OCI-LY7 (cell line): ENCODE results near the gene HS3ST2.

Experiments used
- EZH2phosphoT487 ChIP-seq: fragments of 200-600 bp; sonication (generic); IDR thresholded peaks from 2 replicates; pipeline ENCODE4 v1.6.1; 2018; ENCODE audit warnings: low read depth, borderline replicate concordance, mild to moderate bottlenecking, mixed run types, antibody characterized with exemption, low read length, moderate library complexity, mixed read lengths
- TF ChIP-seq, protein P1 (sequence below): fragments of 200-600 bp; sonication (generic); conservative IDR thresholded peaks from 2 replicates; pipeline ENCODE4 v1.5.1; 2014; ENCODE audit warnings: mild to moderate bottlenecking, antibody characterized with exemption, low read length, moderate library complexity, mixed read lengths

GRCh38 chr16:22915003-22915402 is 101.0 kb downstream of the HS3ST2 start:
- TF ChIP-seq, protein P1, sequence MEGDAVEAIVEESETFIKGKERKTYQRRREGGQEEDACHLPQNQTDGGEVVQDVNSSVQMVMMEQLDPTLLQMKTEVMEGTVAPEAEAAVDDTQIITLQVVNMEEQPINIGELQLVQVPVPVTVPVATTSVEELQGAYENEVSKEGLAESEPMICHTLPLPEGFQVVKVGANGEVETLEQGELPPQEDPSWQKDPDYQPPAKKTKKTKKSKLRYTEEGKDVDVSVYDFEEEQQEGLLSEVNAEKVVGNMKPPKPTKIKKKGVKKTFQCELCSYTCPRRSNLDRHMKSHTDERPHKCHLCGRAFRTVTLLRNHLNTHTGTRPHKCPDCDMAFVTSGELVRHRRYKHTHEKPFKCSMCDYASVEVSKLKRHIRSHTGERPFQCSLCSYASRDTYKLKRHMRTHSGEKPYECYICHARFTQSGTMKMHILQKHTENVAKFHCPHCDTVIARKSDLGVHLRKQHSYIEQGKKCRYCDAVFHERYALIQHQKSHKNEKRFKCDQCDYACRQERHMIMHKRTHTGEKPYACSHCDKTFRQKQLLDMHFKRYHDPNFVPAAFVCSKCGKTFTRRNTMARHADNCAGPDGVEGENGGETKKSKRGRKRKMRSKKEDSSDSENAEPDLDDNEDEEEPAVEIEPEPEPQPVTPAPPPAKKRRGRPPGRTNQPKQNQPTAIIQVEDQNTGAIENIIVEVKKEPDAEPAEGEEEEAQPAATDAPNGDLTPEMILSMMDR, result no peak
- no peak for TF ChIP-seq EZH2phosphoT487
